Astrocyte of the cerebellum (primary cell): ENCODE data around the gene HARS2.
"Not testable (repeated sequence)": the region's sequence is repeated elsewhere in the genome, so short reads cannot be mapped to it uniquely, and the experiment has no call there.

Source experiments
- DNase-seq: peaks from one replicate; pipeline ENCODE4 v3.0.0-alpha.2; 2011; ENCODE audit warnings: low read depth
- H3K4me3 ChIP-seq: 2 replicates; pipeline ENCODE4 v1.5.1; 2011; ENCODE audit warnings: mild to moderate bottlenecking, low read depth, low read length, moderate library complexity
- CTCF ChIP-seq: IDR thresholded peaks from 2 replicates; pipeline ENCODE4 v1.5.1; 2012; ENCODE audit warnings: low read length, low read depth, moderate library complexity, mild to moderate bottlenecking; ENCODE audit errors: missing control alignments
- in situ Hi-C: cut with HindIII; loops from 2 replicates; pipeline ENCODE4 v1.10.0; 2017; ENCODE audit warnings: low sequenced_read_pairs

HARS2 gene

GRCh38 chr5:140700177-140701144 is 9.2 kb downstream of the HARS2 start, which contains the start of gene ZMAT2:
ZMAT2 (plus strand) TSS chr5:140700447; CDS start chr5:140700461, 14 bp downstream.
- H3K4me3 ChIP-seq: peak within 1 kb of the TSS; percentile 92
- no peak for TF ChIP-seq CTCF
- in situ Hi-C loops: no loop called here
- DNase-seq: peak; percentile 98

GRCh38 chr5:140707812-140708211 is 16.6 kb downstream of the HARS2 start:
- in situ Hi-C loops: no loop called here
- no peak for TF ChIP-seq CTCF
- no peak for DNase-seq
- H3K4me3 ChIP-seq: no peak overlapping the region

- in situ Hi-C loops, H3K4me3 ChIP-seq, DNase-seq: not testable (repeated sequence)
These were observed 17.5 kb downstream of the HARS2 start for GRCh38 chr5:140708787-140709186.

GRCh38 chr5:140710899-140711552 is 19.8 kb downstream of the HARS2 start:
- H3K4me3 ChIP-seq: peak overlapping the region; percentile 66
- no peak for TF ChIP-seq CTCF
- in situ Hi-C loops: no loop called here
- peak; percentile 94 for DNase-seq

- DNase-seq: no peak
- TF ChIP-seq CTCF: no peak
- in situ Hi-C loops: no loop called here
- H3K4me3 ChIP-seq: no peak overlapping the region
These were observed 20.5 kb downstream of the HARS2 start for GRCh38 chr5:140711794-140712193.

GRCh38 chr5:140713562-140714094 is 22.4 kb downstream of the HARS2 start:
- no peak overlapping the region for H3K4me3 ChIP-seq
- in situ Hi-C loops: no loop called here
- no peak for TF ChIP-seq CTCF

GRCh38 chr5:140716238-140716637 is 25.0 kb downstream of the HARS2 start:
- DNase-seq, H3K4me3 ChIP-seq, in situ Hi-C loops: not testable (repeated sequence)

More at GRCh38 chr5:140713562-140714094, 22.4 kb downstream of the HARS2 start:
- DNase-seq: no peak
